Skeletal muscle satellite cell (primary cell): ENCODE results near the gene FCGR3A.
"Not testable (repeated sequence)": the region's sequence is repeated elsewhere in the genome, so short reads cannot be mapped to it uniquely, and the experiment has no call there.

Experiments
- H3K27me3 ChIP-seq: 2 replicates; pipeline ENCODE4 v1.7.0; 2013; ENCODE audit warnings: low read length; ENCODE audit not compliant: control insufficient read depth, insufficient read depth
- H3K36me3 ChIP-seq: 2 replicates; pipeline ENCODE4 v1.7.0; 2013; ENCODE audit warnings: mild to moderate bottlenecking, control low read depth, low read length; ENCODE audit not compliant: insufficient read depth
- H3K4me1 ChIP-seq: 2 replicates; pipeline ENCODE4 v1.7.0; 2013; ENCODE audit warnings: low read length; ENCODE audit not compliant: control insufficient read depth, insufficient read depth
- H3K4me2 ChIP-seq: 2 replicates; pipeline ENCODE4 v1.7.0; 2013; ENCODE audit warnings: mild to moderate bottlenecking, low read length
- H3K4me3 ChIP-seq: 2 replicates; pipeline ENCODE4 v1.7.0; 2013; ENCODE audit warnings: low read length
- H3K9ac ChIP-seq: 2 replicates; pipeline ENCODE4 v1.7.0; 2013; ENCODE audit warnings: mild to moderate bottlenecking, low read depth, low read length, moderate library complexity
- H3K9me3 ChIP-seq: replicated peaks from 2 replicates; pipeline ENCODE4 v1.7.0; 2013; ENCODE audit warnings: mild to moderate bottlenecking, control low read depth, low read length

Gene FCGR3A

DNA sequence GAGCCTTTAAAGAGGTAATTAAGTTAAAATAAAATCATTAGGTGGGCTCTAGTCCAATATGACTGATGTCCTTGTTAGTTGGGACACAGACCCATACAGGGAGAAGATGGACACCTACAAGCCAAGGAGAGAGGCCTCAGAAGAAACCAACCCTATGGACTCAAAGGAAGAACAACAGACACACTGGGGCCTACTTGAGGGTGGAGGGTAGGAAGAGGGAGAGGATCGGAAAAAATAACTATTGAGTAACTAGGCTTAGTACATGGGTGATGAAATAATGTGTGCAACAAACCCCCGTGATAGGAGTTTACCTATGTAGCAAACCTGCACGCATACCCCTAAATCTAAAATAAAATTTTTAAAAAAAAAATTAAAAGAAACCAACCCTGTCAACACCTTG is 4.7 kb upstream of the FCGR3A start:
- not testable (repeated sequence) for H3K4me3 ChIP-seq, H3K4me2 ChIP-seq, H3K9me3 ChIP-seq, H3K9ac ChIP-seq, H3K4me1 ChIP-seq, H3K27me3 ChIP-seq, H3K36me3 ChIP-seq

DNA sequence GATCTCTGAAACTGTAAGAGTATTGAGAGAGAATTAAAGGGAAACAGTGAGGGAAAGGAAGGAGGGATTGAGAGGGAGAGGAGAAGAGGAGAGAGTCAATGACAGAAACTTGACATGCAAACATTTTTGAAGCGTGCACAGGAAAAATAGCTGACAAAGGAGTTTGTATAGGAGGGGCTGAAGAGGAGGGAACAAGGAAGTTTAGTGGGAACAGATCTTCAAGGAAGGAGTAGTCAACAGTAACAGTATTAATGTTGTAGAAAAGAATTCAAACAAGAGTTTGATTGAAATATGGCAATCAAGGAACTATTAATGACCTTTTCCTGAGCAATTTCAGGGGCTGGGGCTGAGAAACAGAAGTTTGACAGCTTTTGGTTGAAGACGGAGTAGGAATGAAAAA is 4.0 kb upstream of the FCGR3A start:
- H3K4me3 ChIP-seq, H3K4me2 ChIP-seq, H3K9ac ChIP-seq, H3K4me1 ChIP-seq, H3K36me3 ChIP-seq, H3K27me3 ChIP-seq, H3K9me3 ChIP-seq: not testable (repeated sequence)

DNA sequence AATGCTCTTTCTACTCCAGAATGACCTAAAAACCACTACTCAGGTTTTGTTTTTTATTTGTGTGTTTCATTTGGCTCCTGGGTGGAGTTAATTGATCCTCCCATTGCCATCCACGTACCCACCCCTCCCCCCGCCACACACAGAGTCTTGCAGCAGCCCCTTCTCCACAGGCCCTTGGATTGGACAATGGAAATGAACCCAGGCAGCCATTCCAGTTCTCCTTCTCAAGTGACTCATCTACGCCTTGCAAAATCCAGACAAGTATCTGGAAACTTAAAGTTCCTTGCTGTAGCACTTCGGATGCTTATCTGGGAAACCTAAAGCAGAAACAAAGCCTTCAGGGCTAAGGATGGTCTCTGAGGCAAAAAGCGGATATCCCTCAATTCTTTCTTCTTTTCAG is 1.3 kb upstream of the FCGR3A start:
- not testable (repeated sequence) for H3K4me1 ChIP-seq, H3K4me2 ChIP-seq, H3K4me3 ChIP-seq, H3K9me3 ChIP-seq, H3K36me3 ChIP-seq, H3K9ac ChIP-seq, H3K27me3 ChIP-seq

DNA sequence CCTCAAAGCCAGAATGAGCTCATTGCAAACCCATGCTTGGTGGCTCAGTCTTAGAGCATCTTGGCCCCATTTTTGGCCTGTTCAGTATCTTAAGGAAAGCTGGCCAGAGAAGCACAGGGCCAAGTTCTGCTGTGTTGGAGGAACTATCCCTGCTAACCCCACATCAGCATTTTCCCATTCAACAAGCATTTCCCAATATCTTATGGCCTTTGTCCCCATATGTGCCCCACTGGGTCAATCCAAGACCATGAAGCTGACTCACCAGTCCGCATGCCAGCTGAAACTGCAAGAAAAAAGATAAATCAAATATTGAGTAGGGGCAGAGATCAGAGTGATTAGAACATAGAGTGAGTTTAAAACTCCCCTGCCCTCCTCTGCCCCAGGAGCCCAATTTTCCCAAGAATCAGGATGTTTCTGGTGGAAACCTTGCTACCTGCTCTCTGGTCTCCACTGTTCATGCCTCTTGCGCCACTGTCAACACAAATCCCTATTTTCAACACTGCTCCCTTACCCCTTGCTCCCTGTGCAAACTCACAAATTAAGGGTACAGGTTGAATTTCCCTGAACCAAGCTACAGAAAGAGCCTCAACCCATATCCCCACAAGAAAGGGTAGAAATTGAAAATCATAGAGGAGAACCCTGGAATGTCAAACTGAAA is 740 bp downstream of the FCGR3A start:
- H3K4me3 ChIP-seq, H3K9ac ChIP-seq, H3K27me3 ChIP-seq, H3K4me1 ChIP-seq, H3K9me3 ChIP-seq, H3K36me3 ChIP-seq, H3K4me2 ChIP-seq: not testable (repeated sequence)

DNA sequence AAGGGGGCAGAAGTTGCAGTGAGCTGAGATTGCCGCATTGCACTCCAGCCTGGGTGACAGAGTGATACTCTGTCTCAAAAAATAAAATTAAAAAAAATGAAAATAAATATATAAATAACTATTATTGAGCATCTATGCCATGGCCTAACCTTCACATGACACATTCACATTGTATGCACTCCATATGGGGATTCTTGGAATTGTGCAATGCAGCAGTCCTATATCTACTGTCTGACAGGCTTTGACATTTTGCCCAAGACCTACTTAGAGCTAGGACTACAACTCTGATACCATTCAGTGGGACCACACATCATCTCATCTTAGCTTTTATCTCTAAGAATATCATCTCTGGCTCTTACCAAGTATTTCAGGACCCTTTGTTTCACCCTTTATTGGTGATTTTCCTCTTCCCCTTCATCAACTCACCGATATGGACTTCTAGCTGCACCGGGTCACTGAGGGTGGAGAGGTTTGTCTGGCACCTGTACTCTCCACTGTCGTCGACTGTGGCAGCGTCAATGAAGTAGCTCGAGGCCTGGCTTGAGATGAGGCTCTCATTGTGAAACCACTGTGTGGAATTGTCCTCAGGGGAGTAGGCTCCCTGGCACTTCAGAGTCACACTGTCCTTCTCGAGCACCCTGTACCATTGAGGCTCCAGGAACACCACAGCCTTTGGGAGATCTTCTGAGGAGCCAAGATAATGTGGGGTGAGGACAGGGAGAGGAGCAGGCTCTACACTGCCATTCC is 1.4 kb downstream of the FCGR3A start:
- not testable (repeated sequence) for H3K9ac ChIP-seq, H3K27me3 ChIP-seq, H3K36me3 ChIP-seq, H3K4me2 ChIP-seq, H3K4me1 ChIP-seq, H3K9me3 ChIP-seq, H3K4me3 ChIP-seq

DNA sequence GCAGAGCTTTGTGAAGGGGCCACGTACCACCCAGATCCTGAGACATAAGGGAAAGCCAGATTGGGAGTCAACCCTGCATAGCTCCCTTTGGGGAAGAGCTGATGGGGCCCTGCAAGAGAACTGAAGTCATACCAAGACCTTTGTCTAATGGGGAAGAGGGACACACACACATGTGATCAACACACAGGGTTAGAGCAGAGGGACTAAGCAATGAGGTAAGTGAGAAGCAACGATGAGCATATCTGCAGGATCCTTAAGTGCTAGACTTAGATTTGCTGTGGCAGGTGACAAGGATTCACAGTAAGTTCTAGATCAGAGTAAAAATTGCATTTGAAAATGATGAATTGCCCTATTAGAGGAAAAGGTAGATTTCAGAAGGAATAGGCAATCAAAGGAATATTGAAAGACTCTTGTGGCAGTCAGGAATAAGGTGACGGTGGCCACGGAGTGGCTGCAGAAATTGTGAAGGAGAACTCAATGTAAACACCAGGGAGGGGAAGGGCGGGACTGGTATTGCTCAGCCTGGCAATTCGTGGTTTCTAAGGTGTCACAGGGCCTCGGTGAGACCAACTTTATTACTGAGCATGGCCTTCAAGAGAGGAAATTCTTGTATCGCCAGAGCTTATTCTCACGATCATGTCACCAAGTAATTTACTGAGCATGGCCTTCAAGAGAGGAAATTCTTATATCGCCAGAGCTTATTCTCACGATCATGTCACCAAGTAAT is 4.5 kb downstream of the FCGR3A start:
- not testable (repeated sequence) for H3K36me3 ChIP-seq, H3K4me1 ChIP-seq, H3K4me2 ChIP-seq, H3K4me3 ChIP-seq, H3K9ac ChIP-seq, H3K9me3 ChIP-seq
- H3K27me3 ChIP-seq = peaks cover 11% of the 10 kb centered on the region

DNA sequence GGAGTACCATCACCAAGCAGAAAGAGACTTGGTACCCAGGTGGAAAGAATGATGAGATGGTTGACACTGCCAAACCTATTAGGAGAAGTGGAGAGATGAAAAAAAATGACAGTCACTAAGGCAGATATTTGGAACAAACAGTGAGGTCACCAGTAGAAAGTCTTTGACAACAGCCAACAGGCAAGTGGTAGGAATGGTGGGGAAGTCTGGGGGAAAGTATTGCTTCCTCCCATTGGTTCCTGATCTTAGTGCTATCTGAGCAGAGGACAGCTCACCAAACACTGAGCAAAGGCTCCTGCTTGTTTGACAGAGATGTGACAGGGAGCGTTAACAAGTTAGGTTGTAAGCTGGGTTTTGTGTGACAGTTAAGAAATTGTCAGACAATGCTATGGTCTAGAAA is 6.5 kb downstream of the FCGR3A start:
- not testable (repeated sequence) for H3K9ac ChIP-seq, H3K4me3 ChIP-seq, H3K9me3 ChIP-seq, H3K4me1 ChIP-seq, H3K4me2 ChIP-seq, H3K27me3 ChIP-seq, H3K36me3 ChIP-seq

DNA sequence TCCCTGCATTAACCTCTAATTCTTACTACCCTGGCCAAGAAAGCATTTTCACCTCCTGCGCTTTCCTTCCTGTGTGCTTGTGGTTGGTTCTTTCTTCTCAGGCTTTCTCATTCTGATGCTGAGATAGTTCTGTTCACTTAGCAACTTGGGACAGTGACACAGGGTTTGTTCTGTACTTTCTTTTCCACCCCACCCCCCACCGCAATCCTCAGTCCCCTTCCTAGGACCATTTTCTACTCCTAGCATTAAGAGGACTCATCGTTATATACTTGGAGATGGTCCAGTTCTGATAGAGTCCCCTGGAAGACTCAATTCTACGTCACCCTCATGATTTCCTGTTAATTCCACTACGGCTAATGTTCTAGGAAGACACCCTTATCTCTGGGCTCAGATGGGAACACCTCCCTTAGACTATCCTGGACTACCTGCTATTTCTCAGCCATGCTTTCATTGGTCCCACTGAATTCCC is 7.5 kb downstream of the FCGR3A start:
- not testable (repeated sequence) for H3K27me3 ChIP-seq, H3K9me3 ChIP-seq, H3K4me2 ChIP-seq, H3K9ac ChIP-seq, H3K4me1 ChIP-seq, H3K4me3 ChIP-seq, H3K36me3 ChIP-seq

DNA sequence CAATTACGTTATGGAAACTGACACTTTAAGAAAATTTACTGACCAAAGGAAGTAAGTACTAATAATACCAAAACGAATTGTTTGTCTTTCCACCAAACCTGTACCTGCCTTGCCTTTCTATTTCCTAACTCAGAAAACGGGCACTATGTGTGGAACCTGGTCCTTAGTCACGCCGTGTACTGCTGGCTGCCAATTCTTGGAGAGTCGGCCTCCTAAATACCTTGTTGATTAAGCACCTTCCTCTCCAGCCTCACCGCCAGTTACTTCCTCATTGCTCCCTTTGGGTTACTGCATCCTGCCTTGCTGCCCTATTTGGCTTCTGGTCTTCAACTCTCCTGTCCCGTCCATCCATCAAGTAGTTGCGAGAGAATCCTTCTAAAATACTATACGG is 9.1 kb downstream of the FCGR3A start:
- H3K27me3 ChIP-seq, H3K9me3 ChIP-seq, H3K36me3 ChIP-seq, H3K4me1 ChIP-seq, H3K4me3 ChIP-seq, H3K9ac ChIP-seq: not testable (repeated sequence)
- peak overlapping the region; percentile 93 for H3K4me2 ChIP-seq

DNA sequence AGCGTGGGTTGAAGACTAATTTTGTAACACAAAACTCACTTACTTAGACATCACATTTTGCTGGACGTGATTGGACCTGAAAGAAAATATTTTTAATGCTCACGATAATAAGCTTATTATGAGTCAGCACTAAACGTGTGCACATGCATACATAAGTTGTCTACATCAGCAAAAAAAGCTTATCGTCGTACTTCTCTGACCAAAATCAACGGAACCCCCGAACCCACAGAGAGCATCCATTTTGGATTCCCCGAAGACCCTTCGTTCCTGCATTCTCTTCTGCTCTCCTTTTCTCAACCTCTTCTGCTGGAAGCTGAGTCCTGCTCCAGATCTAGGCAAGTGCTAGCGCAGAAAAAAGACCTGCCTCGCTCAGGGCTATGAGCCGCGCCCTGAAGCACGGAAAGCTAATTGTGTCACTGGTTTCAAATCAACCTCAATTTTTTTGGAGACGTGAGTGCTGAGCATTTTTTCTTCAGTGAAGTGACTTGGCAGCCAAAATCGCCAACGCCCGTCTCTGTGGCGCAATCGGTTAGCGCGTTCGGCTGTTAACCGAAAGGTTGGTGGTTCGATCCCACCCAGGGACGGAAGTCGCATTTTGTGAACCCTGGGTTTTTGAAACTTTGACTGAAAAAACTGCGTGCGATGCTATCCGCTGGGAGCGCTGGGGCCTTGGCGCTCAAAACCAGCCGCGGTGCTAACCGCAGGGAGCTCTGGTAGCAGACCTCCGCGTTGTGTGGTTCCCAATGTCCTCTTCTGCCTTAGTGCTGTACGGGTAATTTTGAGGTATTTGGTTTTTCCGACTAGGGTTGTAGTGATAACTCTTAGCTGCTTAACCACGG is 9.7 kb downstream of the FCGR3A start:
- Histone ChIP-seq H3K9ac (peak overlapping the region; percentile 65), H3K4me2 (peak overlapping the region; percentile 93), H3K4me3 (peak overlapping the region; percentile 86)
- H3K36me3 ChIP-seq, H3K9me3 ChIP-seq, H3K27me3 ChIP-seq, H3K4me1 ChIP-seq: not testable (repeated sequence)

DNA sequence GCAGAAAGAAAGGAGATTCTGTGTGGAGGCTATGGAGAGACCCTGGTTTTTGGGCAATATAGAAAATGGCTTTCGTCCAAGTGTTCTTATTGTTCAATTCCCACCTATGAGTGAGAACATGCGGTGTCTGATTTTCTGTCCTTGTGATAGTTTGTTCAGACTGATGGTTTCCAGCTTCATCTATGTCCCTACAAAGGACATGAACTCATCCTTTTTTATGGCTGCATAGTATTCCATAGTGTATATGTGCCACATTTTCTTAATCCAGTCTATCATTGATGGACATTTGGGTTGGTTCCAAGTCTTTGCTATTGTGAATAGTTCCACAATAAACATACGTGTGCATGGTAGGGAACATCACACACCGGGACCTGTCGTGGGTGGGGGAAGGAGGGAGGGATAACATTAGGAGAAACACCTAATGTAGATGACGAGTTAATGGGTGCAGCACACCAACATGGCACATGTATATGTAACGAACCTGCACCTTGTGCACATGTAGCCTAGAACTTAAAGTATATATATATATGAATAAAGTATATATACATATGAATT is 10.6 kb downstream of the FCGR3A start:
- not testable (repeated sequence) for H3K9ac ChIP-seq, H3K4me1 ChIP-seq, H3K36me3 ChIP-seq, H3K9me3 ChIP-seq, H3K27me3 ChIP-seq, H3K4me3 ChIP-seq
- H3K4me2 ChIP-seq = peak overlapping the region; percentile 93
